Right lobe of liver (tissue), 6 donors: ENCODE data around the gene CHIT1. TPM values are rescaled to one million over a fixed set of nuclear protein-coding genes. Genes with fewer than 3 reads are reported as not detected.

Experiments
- ATAC-seq, 4 donors: fragments of 200-7000 bp; cut with Tn5 transposase; one replicate each; pipeline ENCODE4 v1.9.1; 2020; ENCODE audit warnings: mild to moderate bottlenecking in 4 of 4, moderate library complexity in 4 of 4
- DNase-seq, 3 donors: peaks; one replicate each; pipeline ENCODE4 v3.0.0-alpha.2; 2020
- H3K27ac ChIP-seq, 3 donors: fragments of 200-600 bp; one replicate each; pipeline ENCODE4 v1.8.0; 2022
- H3K27me3 ChIP-seq, 2 donors: fragments of 200-600 bp; one replicate each; pipeline ENCODE4 v1.8.0; 2022
- H3K36me3 ChIP-seq, 4 donors: fragments of 200-600 bp; sonication (generic) in 1 of 4; one replicate each; pipeline versions ENCODE4 v1.5.1 to v1.8.0; 2017 to 2022; ENCODE audit warnings: control low read depth in 1 of 4
- H3K4me1 ChIP-seq, 4 donors: fragments of 200-600 bp; sonication (generic) in 1 of 4; one replicate each; pipeline versions ENCODE4 v1.5.1 to v1.8.0; 2017 to 2022; ENCODE audit warnings: control low read depth in 1 of 4
- H3K4me3 ChIP-seq, 3 donors: fragments of 200-600 bp; one replicate each; pipeline ENCODE4 v1.8.0; 2022
- H3K9me3 ChIP-seq, 4 donors: fragments of 200-600 bp; sonication (generic) in 1 of 4; one replicate each; pipeline versions ENCODE4 v1.5.1 to v1.8.0; 2017 to 2022; ENCODE audit warnings: control low read depth in 1 of 4
- CTCF ChIP-seq, 4 donors: fragments of 200-600 bp in 3 of 4; fragments of 450-650 bp in 1 of 4; IDR thresholded peaks; one replicate each; pipeline versions ENCODE4 v1.5.1 to v1.8.0; 2016 to 2022; ENCODE audit warnings: antibody characterized with exemption in 4 of 4, mild to moderate bottlenecking in 2 of 4
- POLR2A ChIP-seq: fragments of 450-650 bp; IDR thresholded peaks from one replicate; pipeline ENCODE4 v1.6.1; 2017; ENCODE audit warnings: antibody characterized with exemption, mild to moderate bottlenecking
- WGBS: methylation state at CpG from one replicate; pipeline ENCODE4 v1.1.6; 2018; ENCODE audit warnings: low coverage, low lambda C conversion rate; ENCODE audit not compliant: insufficient coverage; ENCODE audit errors: missing lambda C conversion rate; 5-methylcytosine and 5-hydroxymethylcytosine counted together
- intact Hi-C, 2 donors: fragments of 100-400 bp; cut with DNase I; formaldehyde crosslinking; loops; one replicate each; pipeline versions ENCODE4 v1.11.2 to v1.14.1; 2022
- total RNA-seq, 6 experiments: library from RNA; depleted of rRNA in 2 of 6; stranded (reverse); fragments of >200 nt in 2 of 6; fragmentation: NEBNext Ultra II Directional in 3 of 6; extraction: Animal tissue kit (Norgen Biotek cat#: 25700) in 3 of 6; gene quantifications; one replicate each; pipeline versions ENCODE4 v1.1.0 to v1.2.4, GENCODE V29; 2016 to 2023
- donor health status: DM: no; HTN: yes; CAD: no.
- donor health status: DM: no; HTN: no; CAD: no.
- donor health status: DM: no; HTN: no; CAD: no.
- donor health status: DM: no; HTN: yes; CAD: no.
- donor health status: DM: no; HTN: yes; CAD: no.

Gene CHIT1
- total RNA-seq, 6 experiments from 2014 or later, result 0.46 to 0.61 (median 0.46) TPM; not detected in 3

DNA sequence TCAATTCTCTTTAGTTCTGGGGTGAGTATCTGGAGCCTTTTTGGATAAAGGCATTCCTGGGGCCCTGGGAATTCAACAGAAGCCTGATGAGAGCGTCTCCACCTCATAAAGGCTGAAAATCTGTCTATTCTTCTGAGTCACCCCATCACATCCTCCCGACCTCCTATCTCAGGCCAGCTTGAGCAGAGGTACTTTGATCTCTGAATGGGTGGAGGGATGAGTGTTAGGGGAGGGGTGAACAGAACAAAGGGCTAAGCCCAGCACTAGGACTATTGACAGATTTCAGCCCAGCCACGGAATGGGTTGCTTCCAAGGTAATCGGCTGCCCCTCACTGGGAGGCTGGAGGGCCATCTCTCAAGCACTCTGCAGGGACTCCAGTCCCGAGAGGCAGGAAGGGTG lies 51.4 kb downstream of the CHIT1 start:
- no peaks in the 10 kb centered on the region for H3K9me3 ChIP-seq
- H3K27ac ChIP-seq, result no peak overlapping the region
- TF ChIP-seq POLR2A (no peak), CTCF (IDR thresholded peaks at IDR 0.05) (no peak)
- DNase-seq (no peak), ATAC-seq (no peak)
- WGBS, result 31% methylated on average over 3 of the region's 5 CpGs
- H3K4me1 ChIP-seq, result no peaks in the 10 kb centered on the region
- no peaks in the 10 kb centered on the region for H3K27me3 ChIP-seq
- intact Hi-C loops, result no loop called here
- no peak overlapping the region for H3K4me3 ChIP-seq
- no peaks in the 10 kb centered on the region for H3K36me3 ChIP-seq

GRCh38 chr1:203177470-203178039 lies 51.9 kb downstream of the CHIT1 start:
- intact Hi-C loops, result no loop called here
- no peak for DNase-seq
- TF ChIP-seq POLR2A (no peak), CTCF (IDR thresholded peaks at IDR 0.05) (no peak)
- no peaks in the 10 kb centered on the region for H3K4me1 ChIP-seq
- WGBS, result 44% methylated on average over 5 of the region's 9 CpGs
- ATAC-seq, result peak in 2 of 4 donors; percentile 10 to 11
- no peak overlapping the region for H3K27ac ChIP-seq
- no peaks in the 10 kb centered on the region for H3K27me3 ChIP-seq
- H3K4me3 ChIP-seq, result no peak overlapping the region
- H3K9me3 ChIP-seq, result no peaks in the 10 kb centered on the region
- H3K36me3 ChIP-seq, result no peaks in the 10 kb centered on the region

- H3K9me3 ChIP-seq, result no peaks in the 10 kb centered on the region
- DNase-seq, result no peak
- TF ChIP-seq CTCF (IDR thresholded peaks at IDR 0.05) (no peak), POLR2A (no peak)
- H3K36me3 ChIP-seq, result no peaks in the 10 kb centered on the region
- intact Hi-C loops, result no loop called here
- no peak overlapping the region for H3K27ac ChIP-seq
- no peak overlapping the region for H3K4me3 ChIP-seq
- H3K4me1 ChIP-seq, result no peaks in the 10 kb centered on the region
- WGBS, result 86% methylated on average over 5 of the region's 6 CpGs
- no peak for ATAC-seq
- no peaks in the 10 kb centered on the region for H3K27me3 ChIP-seq
These were observed 52.5 kb downstream of the CHIT1 start for GRCh38 chr1:203177036-203177405.

DNA sequence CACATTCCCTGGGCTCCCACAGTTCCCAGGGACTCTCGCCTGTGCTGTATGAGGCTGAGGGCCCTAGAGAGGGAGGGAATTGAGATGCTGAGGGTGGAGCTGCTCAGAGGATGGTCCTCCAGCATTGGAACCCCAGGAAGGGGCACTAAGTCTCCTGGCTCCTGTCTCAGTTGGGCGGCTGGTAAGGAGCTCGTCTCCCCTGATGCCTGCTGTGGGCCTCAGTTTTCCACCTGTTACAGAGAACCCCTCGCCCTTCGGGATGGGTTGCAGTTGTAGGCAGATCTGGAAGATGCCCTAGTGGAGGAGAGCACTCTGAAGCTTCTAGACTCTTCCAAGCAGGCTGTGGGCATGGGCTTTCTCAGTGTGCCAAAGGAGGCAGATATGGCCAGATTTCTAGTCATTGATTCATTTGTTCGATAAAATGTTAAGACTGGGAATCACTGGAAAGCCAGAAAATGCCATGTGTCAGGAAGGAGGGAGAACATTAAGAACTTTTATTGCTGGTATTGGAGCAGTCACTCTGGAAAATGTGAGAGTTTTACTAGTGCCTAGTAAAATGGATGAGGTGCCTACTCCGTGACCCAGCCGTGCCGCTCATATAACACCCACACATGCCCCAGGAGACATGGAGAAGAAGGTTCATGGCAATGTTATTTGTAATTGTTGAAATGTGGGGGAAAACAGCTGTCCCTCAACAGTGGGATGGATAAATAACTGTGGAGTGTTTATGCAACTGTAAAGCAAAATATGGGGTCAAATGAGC lies 53.0 kb downstream of the CHIT1 start:
- Histone ChIP-seq H3K4me3 (no peak overlapping the region), H3K4me1 (no peaks in the 10 kb centered on the region), H3K27ac (no peak overlapping the region), H3K27me3 (no peaks in the 10 kb centered on the region), H3K36me3 (no peaks in the 10 kb centered on the region), H3K9me3 (no peaks in the 10 kb centered on the region)
- DNase-seq, result no peak
- 81% methylated on average over 5 of the region's 9 CpGs for WGBS
- TF ChIP-seq POLR2A (no peak), CTCF (IDR thresholded peaks at IDR 0.05) (no peak)
- no peak for ATAC-seq
- intact Hi-C loops, result no loop called here
